Aorta (tissue), 5 donors: Measurements from ENCODE around the gene SLTM. TPM values are rescaled to one million over a fixed set of nuclear protein-coding genes. Genes with fewer than 3 reads are reported as not detected.
"Not testable (repeated sequence)": the region's sequence is repeated elsewhere in the genome, so short reads cannot be mapped to it uniquely, and the experiment has no call there.

Experiments
- ATAC-seq: fragments of 200-7000 bp; cut with Tn5 transposase; one replicate; pipeline ENCODE4 v1.9.1; 2022; ENCODE audit warnings: moderate library complexity; ENCODE audit not compliant: low FRiP score
- DNase-seq, 2 donors: peaks; one replicate each; pipeline ENCODE4 v3.0.0-alpha.2; 2020
- H3K27ac ChIP-seq, 2 donors: one replicate each; pipeline ENCODE4 v1.5.1; 2013; ENCODE audit warnings: low read length in 2 of 2, mild to moderate bottlenecking in 2 of 2, moderate library complexity in 2 of 2, control low read depth in 1 of 2, inconsistent platforms in 1 of 2, low read depth in 1 of 2
- H3K27me3 ChIP-seq, 2 donors: one replicate each; pipeline ENCODE4 v1.6.1; 2013; ENCODE audit warnings: control low read depth in 1 of 2, low read length in 1 of 2, mild to moderate bottlenecking in 1 of 2, moderate library complexity in 1 of 2; ENCODE audit not compliant: insufficient read depth in 2 of 2, control insufficient read depth in 1 of 2
- H3K36me3 ChIP-seq, 2 donors: one replicate each; pipeline ENCODE4 v1.6.1; 2013; ENCODE audit warnings: control low read depth in 1 of 2, low read length in 1 of 2, mild to moderate bottlenecking in 1 of 2; ENCODE audit not compliant: insufficient read depth in 2 of 2, control insufficient read depth in 1 of 2
- H3K4me1 ChIP-seq, 2 donors: one replicate each; pipeline ENCODE4 v1.6.1; 2013; ENCODE audit warnings: low read length in 2 of 2, control low read depth in 1 of 2, mild to moderate bottlenecking in 1 of 2, moderate library complexity in 1 of 2; ENCODE audit not compliant: insufficient read depth in 2 of 2, control insufficient read depth in 1 of 2
- H3K4me3 ChIP-seq, 2 donors: one replicate each; pipeline ENCODE4 v1.5.1; 2013; ENCODE audit warnings: low read length in 2 of 2, control low read depth in 1 of 2, mild to moderate bottlenecking in 1 of 2
- H3K9me3 ChIP-seq: one replicate; pipeline ENCODE4 v1.6.1; 2013; ENCODE audit warnings: mild to moderate bottlenecking, low read length; ENCODE audit not compliant: control insufficient read depth
- WGBS, 2 donors: extraction: QIAGEN DNeasy Blood & Tissue Kit; methylation state at CpG; one replicate each; pipeline ENCODE4 v1.1.7; 2013; 5-methylcytosine and 5-hydroxymethylcytosine counted together
- intact Hi-C, 2 donors: fragments of 100-400 bp; cut with DNase I; formaldehyde crosslinking; loops; one replicate each; pipeline versions ENCODE4 v1.14.2 to v1.15.0; 2022
- polyA plus RNA-seq, 2 donors: library from polyadenylated mRNA; stranded (reverse); fragments of 200-250 nt; gene quantifications; one replicate each; pipeline ENCODE4 v1.2.3, GENCODE V29; 2013
- total RNA-seq, 2 donors: library from RNA; stranded (reverse); fragmentation: NEBNext Ultra II Directional; extraction: Animal tissue kit (Norgen Biotek cat#: 25700); gene quantifications; one replicate each; pipeline ENCODE4 v1.2.1, GENCODE V29; 2021
- donor health status: healthy with polysubstance abuse.
- donor health status: Bipolar disorder and iron deficiency.
- donor health status: DM: no; HTN: no; CAD: no.
- donor health status: DM: no; HTN: no; CAD: no.
- donor health status: DM: yes; HTN: yes; CAD: no.

SLTM gene
- total and polyA plus RNA-seq, 4 donors = 42.4 to 99.5 (median 74.9) TPM

DNA sequence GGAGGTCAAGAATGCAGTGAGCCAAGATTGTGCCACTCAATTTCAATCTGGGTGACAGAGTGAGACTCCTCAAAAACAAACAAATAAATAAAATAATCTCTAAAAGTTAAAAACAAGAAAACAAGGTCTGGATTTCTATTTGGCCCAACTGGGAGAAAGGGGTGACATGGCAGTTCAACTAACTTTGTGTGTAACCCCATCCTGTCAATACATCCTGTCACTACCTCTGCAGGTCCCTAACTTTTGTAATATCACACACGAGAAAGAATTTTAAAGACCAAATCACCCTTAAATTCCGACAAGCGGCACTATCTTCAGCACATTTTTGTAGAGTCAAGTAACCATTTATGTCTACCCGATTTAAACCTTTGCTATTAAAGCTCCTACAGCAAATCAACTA, 10.2 kb downstream of the SLTM start:
- no peaks in the 10 kb centered on the region for H3K36me3 ChIP-seq
- no peak overlapping the region for H3K4me3 ChIP-seq
- ATAC-seq (no peak), DNase-seq (no peak)
- H3K4me1 ChIP-seq = no peaks in the 10 kb centered on the region
- intact Hi-C loops = no loop called here
- 66 to 83% methylated on average over 4 of the region's 4 CpGs for WGBS, 2 donors
- no peak overlapping the region for H3K27ac ChIP-seq
- no peaks in the 10 kb centered on the region for H3K9me3 ChIP-seq
- H3K27me3 ChIP-seq = no peaks in the 10 kb centered on the region

DNA sequence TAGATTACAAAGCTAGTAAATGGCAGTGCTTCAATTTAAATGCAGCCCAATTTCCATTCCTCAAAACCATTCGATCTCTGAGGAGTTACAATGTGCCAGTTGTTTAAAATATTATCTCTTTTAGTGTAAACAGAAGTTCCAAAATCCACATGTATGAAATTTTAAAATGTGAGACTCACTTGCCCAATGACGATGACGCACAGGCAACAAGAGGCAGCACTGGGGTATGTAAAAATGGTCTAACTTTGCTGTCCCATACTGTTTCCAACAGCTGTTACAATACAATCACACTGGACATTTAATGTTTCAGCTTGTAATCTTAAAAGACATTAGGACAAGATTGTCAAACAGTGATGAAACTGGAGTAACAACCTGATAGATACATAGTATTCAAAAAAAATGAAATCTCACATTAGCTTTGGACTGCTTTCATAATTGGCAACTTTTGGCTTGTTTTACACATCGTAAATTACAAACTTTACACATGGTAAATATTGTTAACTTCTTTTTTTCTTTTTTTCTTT, 12.2 kb downstream of the SLTM start:
- intact Hi-C loops = no loop called here
- Histone ChIP-seq H3K36me3 (no peaks in the 10 kb centered on the region), H3K4me3 (no peak overlapping the region), H3K4me1 (no peaks in the 10 kb centered on the region), H3K9me3 (no peaks in the 10 kb centered on the region), H3K27me3 (no peaks in the 10 kb centered on the region), H3K27ac (no peak overlapping the region)
- DNase-seq (no peak), ATAC-seq (no peak)
- 78 to 84% methylated on average over 4 of the region's 4 CpGs for WGBS, 2 donors

DNA sequence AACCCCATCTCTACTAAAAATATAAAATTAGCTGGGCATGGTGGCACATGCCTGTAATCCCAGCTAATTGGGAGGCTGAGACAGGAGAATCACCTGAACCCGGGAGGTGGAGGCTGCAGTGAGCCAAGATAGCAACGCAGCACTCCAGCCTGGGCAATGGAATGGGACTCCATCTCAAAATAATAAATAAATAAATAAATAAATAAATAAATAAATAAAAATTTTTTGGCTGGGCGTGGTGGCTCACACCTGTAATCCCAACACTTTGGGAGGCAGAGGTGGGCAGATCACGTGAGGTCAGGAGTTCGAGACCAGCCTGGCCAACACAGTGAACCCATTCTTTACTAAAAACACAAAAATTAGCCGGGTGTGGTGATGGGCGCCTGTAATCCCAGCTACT, 13.0 kb downstream of the SLTM start:
- H3K27ac ChIP-seq, intact Hi-C loops, H3K4me3 ChIP-seq, ATAC-seq, DNase-seq, H3K27me3 ChIP-seq, H3K36me3 ChIP-seq, H3K9me3 ChIP-seq, H3K4me1 ChIP-seq: not testable (repeated sequence)
- 91 to 99% methylated on average over 7 of the region's 7 CpGs for WGBS, 2 donors

DNA sequence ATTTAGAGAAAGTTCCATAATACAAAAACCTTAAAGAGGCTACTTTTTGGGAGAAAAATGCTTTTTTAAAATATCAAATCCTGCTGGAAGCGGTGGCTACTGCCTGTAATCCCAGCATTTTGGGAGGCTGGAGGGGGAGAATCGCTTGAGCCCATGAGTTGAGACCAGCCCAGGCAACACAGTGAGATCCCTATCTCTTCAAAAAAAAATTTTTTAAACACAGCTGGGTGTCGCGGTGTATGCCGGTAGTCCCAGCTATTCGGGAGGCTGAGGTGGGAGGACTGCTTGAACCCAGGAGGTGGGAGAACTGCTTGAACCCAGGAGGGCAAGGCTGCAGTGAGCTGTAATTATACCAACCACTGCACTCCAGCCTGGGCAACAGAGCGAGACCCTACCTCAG, 14.2 kb downstream of the SLTM start:
- H3K27ac ChIP-seq = no peak overlapping the region
- ATAC-seq = no peak
- no peaks in the 10 kb centered on the region for H3K27me3 ChIP-seq
- H3K9me3 ChIP-seq = no peaks in the 10 kb centered on the region
- H3K36me3 ChIP-seq = no peaks in the 10 kb centered on the region
- no peak for DNase-seq
- no peak overlapping the region for H3K4me3 ChIP-seq
- no peaks in the 10 kb centered on the region for H3K4me1 ChIP-seq
- 94 to 98% methylated on average over 7 of the region's 7 CpGs for WGBS, 2 donors
- intact Hi-C loops = no loop called here

DNA sequence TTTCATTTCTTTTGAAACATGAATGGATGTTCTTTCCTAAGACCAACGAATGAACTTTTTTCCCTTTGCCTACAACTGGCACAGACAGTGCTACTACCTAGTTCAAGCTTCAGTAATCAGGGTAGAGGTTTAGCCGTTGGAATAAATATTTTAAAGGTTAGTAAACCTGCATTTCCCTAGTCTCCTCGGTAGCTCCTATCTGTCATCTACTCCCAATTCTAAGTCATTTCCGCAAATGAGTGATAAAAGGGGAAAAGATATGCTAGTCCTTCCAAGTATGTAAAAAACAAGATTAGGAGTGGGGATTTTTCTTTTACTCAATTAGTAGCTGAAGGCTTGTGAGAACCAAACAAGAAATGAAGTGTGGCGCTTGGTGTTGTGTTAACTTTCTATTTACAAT, 15.2 kb downstream of the SLTM start:
- DNase-seq (no peak), ATAC-seq (no peak)
- WGBS, 2 donors = 56 to 59% methylated on average over 5 of the region's 5 CpGs
- Histone ChIP-seq H3K27ac (no peak overlapping the region), H3K4me3 (no peak overlapping the region), H3K27me3 (no peaks in the 10 kb centered on the region), H3K36me3 (no peaks in the 10 kb centered on the region), H3K9me3 (no peaks in the 10 kb centered on the region), H3K4me1 (no peaks in the 10 kb centered on the region)
- intact Hi-C loops = no loop called here

DNA sequence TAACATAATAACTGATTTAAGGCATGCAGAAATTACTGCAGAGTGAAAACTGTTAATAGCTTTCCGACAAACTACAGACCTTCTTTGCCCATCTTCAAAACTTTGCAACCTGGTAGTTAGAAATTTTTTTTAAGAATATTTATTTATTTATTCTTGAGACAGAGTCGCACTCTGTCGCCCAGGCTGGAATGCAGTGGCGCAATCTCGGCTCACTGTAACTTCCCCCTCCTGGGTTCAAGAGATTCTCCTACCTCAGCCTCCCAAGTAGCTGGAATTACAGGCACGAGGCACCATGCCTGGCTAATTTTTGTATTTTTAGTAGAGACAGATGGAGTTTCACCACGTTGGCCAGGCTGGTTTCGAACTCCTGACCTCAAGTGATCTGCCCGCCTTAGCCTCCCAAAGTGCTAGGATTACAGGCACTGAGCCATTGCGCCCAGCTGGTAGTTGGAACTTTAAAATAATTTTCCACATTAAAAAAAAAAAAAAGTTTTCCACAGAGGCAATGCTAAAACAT, 15.8 kb downstream of the SLTM start:
- ATAC-seq, H3K36me3 ChIP-seq, H3K4me1 ChIP-seq, intact Hi-C loops, DNase-seq, H3K4me3 ChIP-seq, H3K9me3 ChIP-seq, H3K27ac ChIP-seq, H3K27me3 ChIP-seq: not testable (repeated sequence)
- WGBS, 2 donors = 86 to 88% methylated on average over 10 of the region's 10 CpGs

DNA sequence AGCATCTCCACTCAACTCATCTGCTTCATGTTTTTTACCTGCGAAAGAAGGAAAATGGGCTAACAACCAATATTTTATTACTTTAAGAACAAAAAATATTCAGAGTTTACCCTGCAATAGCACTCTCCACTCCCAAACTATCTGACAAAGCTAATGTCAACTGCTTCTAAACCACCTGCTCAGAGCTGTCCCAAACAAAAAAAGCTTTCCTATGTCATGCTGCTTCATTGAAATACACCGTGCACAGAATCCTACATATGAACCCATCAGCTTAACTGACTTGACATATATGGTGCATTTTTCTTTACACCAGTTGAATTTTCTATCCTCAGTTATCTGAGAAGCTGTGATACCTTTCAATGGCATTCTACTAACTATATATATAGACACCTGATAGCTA, 16.5 kb downstream of the SLTM start:
- Histone ChIP-seq H3K9me3 (no peaks in the 10 kb centered on the region), H3K27ac (no peak overlapping the region), H3K27me3 (no peaks in the 10 kb centered on the region), H3K4me3 (no peak overlapping the region), H3K36me3 (no peaks in the 10 kb centered on the region), H3K4me1 (no peaks in the 10 kb centered on the region)
- DNase-seq = no peak
- no peak for ATAC-seq
- intact Hi-C loops = no loop called here
- 93 to 96% methylated on average over 2 of the region's 2 CpGs for WGBS, 2 donors

DNA sequence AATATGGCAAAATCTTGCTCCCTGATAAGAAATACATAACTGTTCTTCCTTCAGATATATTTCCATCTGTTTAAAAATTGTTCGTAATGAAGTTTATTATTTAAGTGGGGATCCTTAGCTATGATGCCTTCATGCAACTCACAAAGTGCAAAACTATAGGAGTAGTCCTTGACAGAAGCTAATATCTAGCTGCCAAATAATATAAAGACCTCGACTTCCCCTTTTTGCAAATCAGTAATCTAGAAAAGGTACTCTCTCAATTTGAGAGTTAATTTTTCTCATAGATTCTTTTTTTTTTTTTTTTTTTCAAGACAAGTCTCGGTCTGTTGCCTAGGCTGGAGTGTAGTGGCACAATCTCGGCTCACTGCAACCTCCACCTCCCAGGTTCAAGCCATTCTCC, 23.0 kb downstream of the SLTM start:
- no peaks in the 10 kb centered on the region for H3K4me1 ChIP-seq
- H3K27me3 ChIP-seq = no peaks in the 10 kb centered on the region
- DNase-seq (no peak), ATAC-seq (no peak)
- no peak overlapping the region for H3K27ac ChIP-seq
- 84 to 86% methylated on average over 4 of the region's 4 CpGs for WGBS, 2 donors
- no peaks in the 10 kb centered on the region for H3K9me3 ChIP-seq
- no peaks in the 10 kb centered on the region for H3K36me3 ChIP-seq
- intact Hi-C loops = no loop called here
- no peak overlapping the region for H3K4me3 ChIP-seq

DNA sequence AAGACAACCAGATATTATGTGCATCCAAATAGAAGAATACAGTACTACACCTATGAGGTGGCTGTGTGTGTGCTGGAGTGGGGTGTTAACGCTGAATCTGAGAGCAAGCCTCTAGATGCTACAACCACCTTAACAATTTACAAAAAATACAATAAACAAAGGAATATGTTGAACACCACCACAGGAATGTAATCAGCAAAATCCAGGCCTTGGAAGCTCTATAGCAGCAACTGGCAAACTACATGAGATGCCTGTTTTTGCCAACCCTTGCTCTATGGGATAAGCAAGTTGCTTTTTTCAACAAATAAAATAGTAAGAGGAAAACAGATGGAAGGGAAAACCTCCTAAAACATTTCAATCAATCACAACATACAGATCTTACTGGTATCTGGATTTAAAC, 23.9 kb downstream of the SLTM start:
- intact Hi-C loops = no loop called here

More for the DNA sequence above, 23.9 kb downstream of the SLTM start:
- Histone ChIP-seq H3K27me3 (no peaks in the 10 kb centered on the region), H3K27ac (no peak overlapping the region), H3K4me1 (no peaks in the 10 kb centered on the region), H3K9me3 (no peaks in the 10 kb centered on the region), H3K4me3 (no peak overlapping the region), H3K36me3 (no peaks in the 10 kb centered on the region)
- WGBS, 2 donors = 96 to 98% methylated on average over 1 of the region's 1 CpG
- DNase-seq (no peak), ATAC-seq (no peak)
